HepG2 (cell line): ENCODE measurements around the gene CBX2. TPM values are rescaled to one million over a fixed set of nuclear protein-coding genes. Genes with fewer than 3 reads are reported as not detected.

Experiments used
- BHLHE40 ChIP-seq: IDR thresholded peaks from 2 replicates; pipeline ENCODE4 v1.6.1; 2011; ENCODE audit warnings: low read length, improper control_type of control experiment
- CAMTA2 ChIP-seq: sonication (generic); formaldehyde crosslinking; IDR thresholded peaks from 2 replicates; pipeline ENCODE4 v1.4.0; 2020; ENCODE audit warnings: mild to moderate bottlenecking, missing genetic modification reagents, borderline replicate concordance
- CBX1 ChIP-seq: IDR thresholded peaks from one replicate; pipeline ENCODE4 v1.6.1; 2016; ENCODE audit warnings: antibody characterized with exemption, low read depth
- IKZF4 ChIP-seq: sonication (generic); formaldehyde crosslinking; IDR thresholded peaks from 2 replicates; pipeline ENCODE4 v1.5.1; 2020; ENCODE audit warnings: borderline replicate concordance, mild to moderate bottlenecking, low read depth, missing genetic modification reagents; ENCODE audit errors: not compliant biosample characterization
- KLF15 ChIP-seq: sonication (generic); formaldehyde crosslinking; IDR thresholded peaks from 2 replicates; pipeline ENCODE4 v1.8.1; 2023; ENCODE audit warnings: borderline replicate concordance, mild to moderate bottlenecking, inconsistent platforms, missing genetic modification reagents, mixed read lengths
- MYNN ChIP-seq: sonication (generic); formaldehyde crosslinking; IDR thresholded peaks from 2 replicates; pipeline ENCODE4 v1.4.0; 2020; ENCODE audit warnings: mild to moderate bottlenecking, low read depth, missing genetic modification reagents
- NFAT5 ChIP-seq: sonication (generic); formaldehyde crosslinking; IDR thresholded peaks from 2 replicates; pipeline ENCODE4 v1.4.0; 2020; ENCODE audit warnings: missing genetic modification reagents
- RXRA ChIP-seq: sonication (generic); formaldehyde crosslinking; IDR thresholded peaks from 2 replicates; pipeline ENCODE4 v1.5.1; 2020; ENCODE audit warnings: missing genetic modification reagents
- SAFB2 ChIP-seq: sonication (generic); formaldehyde crosslinking; IDR thresholded peaks from 2 replicates; pipeline ENCODE4 v1.5.1; 2020; ENCODE audit warnings: missing genetic modification reagents, low read depth, mild to moderate bottlenecking, borderline replicate concordance
- TRIM22 ChIP-seq: fragments of 450-650 bp; IDR thresholded peaks from 2 replicates; pipeline ENCODE4 v1.6.1; 2017
- TRIM24 ChIP-seq: sonication (generic); formaldehyde crosslinking; IDR thresholded peaks from 2 replicates; pipeline ENCODE4 v1.8.0; 2022; ENCODE audit warnings: mild to moderate bottlenecking, missing genetic modification reagents
- ZBTB42 ChIP-seq: sonication (generic); formaldehyde crosslinking; IDR thresholded peaks from 2 replicates; pipeline ENCODE4 v1.5.0; 2020; ENCODE audit warnings: mild to moderate bottlenecking, missing genetic modification reagents
- ZNF101 ChIP-seq: sonication (generic); formaldehyde crosslinking; IDR thresholded peaks from 2 replicates; pipeline ENCODE4 v1.4.0; 2020; ENCODE audit warnings: mild to moderate bottlenecking, low read depth, missing genetic modification reagents, borderline replicate concordance
- ZNF7 ChIP-seq: IDR thresholded peaks from 2 replicates; pipeline ENCODE4 v1.6.1; 2016; ENCODE audit warnings: missing biosample characterization, missing genetic modification reagents
- ZNF709 ChIP-seq: sonication (generic); formaldehyde crosslinking; IDR thresholded peaks from 2 replicates; pipeline ENCODE4 v1.5.0; 2020; ENCODE audit warnings: mild to moderate bottlenecking, missing genetic modification reagents
- polyA plus RNA-seq, 8 experiments: library from polyadenylated mRNA; depleted of rRNA in 3 of 8; stranded (reverse) in 7 of 8; unstranded in 1 of 8; fragments of >200 nt; fragmentation: Illumina TruSeq in 4 of 8; extraction: Trizol in 4 of 8; gene quantifications; 2 replicates each; pipeline versions ENCODE4 v1.2.1 to v1.2.3, GENCODE V29; 2011 to 2016; ENCODE audit warnings: low read depth in 4 of 8, missing spikeins in 1 of 8, mixed read lengths in 1 of 8; ENCODE audit not compliant: insufficient read depth in 1 of 8
- total RNA-seq, 5 experiments: library from RNA; depleted of rRNA; stranded (reverse); fragments of >200 nt; fragmentation: Illumina TruSeq; extraction: Trizol; gene quantifications; 2 replicates each; pipeline ENCODE4 v1.2.3, GENCODE V29; 2016; ENCODE audit warnings: low read depth in 1 of 5
- TF ChIP-seq, protein P1 (sequence below): sonication (generic); formaldehyde crosslinking; IDR thresholded peaks from 2 replicates; pipeline ENCODE4 v1.4.0; 2020; ENCODE audit warnings: mild to moderate bottlenecking, missing genetic modification reagents

The CBX2 gene
- total and polyA plus RNA-seq, 2 of the 13 experiments (the other 11 are each of a cell fraction or from before 2014, with no cell fraction given) = 14.5 to 31.1 TPM

DNA sequence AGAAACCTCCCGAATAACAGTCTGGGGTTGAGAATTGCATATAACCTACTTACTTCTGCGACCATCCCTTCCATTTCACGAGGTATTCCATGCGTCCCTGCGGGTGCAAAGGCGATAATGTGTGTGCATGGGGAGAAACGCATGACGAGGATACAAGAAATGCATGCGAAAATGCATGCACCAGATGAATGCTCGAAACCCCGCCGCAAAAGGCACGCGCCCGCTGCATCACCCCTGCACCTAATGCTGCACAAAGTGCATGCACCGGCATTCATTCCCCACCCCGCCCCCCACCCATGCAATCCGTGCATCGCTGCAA is 18.5 kb downstream of the CBX2 start (continued):
- TF ChIP-seq TRIM22 (no peak), BHLHE40 (no peak), KLF15 (no peak), ZBTB42 (no peak), ZNF709 (peak; percentile 58; the same call in 1 of the 2 replicates), TRIM24 (no peak), IKZF4 (no peak), CBX1 (no peak), SAFB2 (CRISPR knock-in tag) (0 out of 2 replicates have a peak, but pooled peaks have one; percentile 40), NFAT5 (CRISPR knock-in tag) (no peak), ZNF7 (CRISPR knock-in tag) (no peak), RXRA (CRISPR knock-in tag) (peak; percentile 23; the same call in 1 of the 2 replicates), CAMTA2 (no peak), MYNN (CRISPR knock-in tag) (no peak), ZNF101 (CRISPR knock-in tag) (no peak)
- TF ChIP-seq, protein P1, sequence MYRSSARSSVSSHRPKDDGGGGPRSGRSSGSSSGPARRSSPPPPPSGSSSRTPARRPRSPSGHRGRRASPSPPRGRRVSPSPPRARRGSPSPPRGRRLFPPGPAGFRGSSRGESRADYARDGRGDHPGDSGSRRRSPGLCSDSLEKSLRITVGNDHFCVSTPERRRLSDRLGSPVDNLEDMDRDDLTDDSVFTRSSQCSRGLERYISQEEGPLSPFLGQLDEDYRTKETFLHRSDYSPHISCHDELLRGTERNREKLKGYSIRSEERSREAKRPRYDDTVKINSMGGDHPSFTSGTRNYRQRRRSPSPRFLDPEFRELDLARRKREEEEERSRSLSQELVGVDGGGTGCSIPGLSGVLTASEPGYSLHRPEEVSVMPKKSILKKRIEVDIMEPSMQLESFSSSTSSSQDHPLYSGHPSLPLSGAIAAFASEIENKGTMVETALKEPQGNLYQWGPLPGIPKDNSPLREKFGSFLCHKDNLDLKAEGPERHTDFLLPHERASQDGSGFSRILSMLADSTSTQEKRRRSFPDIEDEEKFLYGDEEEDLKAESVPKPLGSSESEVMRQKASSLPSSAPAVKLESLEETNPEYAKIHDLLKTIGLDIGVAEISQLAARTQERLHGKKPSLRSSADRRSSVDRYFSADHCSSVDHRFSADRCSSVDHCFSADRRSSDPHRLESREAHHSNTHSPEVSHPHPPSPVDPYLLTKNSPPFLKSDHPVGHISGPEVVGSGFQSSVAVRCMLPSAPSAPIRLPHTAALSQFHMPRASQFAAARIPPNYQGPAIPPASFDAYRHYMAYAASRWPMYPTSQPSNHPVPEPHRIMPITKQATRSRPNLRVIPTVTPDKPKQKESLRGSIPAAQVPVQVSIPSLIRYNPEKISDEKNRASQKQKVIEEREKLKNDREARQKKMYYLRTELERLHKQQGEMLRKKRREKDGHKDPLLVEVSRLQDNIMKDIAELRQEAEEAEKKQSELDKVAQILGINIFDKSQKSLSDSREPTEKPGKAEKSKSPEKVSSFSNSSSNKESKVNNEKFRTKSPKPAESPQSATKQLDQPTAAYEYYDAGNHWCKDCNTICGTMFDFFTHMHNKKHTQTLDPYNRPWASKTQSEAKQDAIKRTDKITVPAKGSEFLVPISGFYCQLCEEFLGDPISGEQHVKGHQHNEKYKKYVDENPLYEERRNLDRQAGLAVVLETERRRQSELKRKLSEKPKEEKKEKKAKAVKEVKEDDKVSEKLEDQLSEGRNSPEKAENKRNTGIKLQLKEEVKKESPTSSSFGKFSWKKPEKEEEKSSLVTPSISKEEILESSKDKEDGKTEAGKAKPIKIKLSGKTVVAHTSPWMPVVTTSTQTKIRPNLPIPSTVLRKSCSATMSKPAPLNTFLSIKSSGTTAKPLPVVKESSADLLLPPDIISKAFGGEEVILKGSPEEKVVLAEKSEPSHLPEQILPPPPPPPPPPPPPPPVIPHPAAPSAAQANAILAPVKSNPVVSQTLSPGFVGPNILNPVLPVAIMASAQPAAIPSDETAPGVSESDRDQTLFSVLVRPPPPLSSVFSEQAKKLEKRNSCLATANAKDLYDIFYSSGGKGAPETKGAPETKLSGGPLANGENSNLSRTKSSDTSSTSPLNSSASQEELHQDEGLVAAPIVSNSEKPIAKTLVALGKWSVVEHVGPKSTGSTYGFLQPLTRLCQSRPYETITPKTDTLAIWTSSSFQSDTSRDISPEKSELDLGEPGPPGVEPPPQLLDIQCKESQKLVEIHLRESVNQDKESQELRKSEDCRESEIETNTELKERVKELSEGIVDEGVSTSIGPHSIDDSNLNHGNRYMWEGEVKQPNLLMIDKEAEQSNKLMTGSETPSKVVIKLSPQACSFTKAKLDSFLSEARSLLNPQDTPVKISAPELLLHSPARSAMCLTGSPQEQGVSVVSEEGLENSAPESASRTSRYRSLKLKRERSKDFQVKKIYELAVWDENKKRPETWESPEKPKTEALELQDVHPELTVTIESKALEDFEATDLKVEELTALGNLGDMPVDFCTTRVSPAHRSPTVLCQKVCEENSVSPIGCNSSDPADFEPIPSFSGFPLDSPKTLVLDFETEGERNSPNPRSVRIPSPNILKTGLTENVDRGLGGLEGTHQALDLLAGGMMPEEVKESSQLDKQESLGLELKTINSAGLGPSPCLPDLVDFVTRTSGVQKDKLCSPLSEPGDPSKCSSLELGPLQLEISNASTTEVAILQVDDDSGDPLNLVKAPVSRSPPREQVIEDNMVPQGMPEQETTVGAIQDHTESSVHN (CRISPR knock-in tag) = 0 out of 2 replicates have a peak, but pooled peaks have one; percentile 17
